Right ventricle myocardium superior (tissue), 1 donor: ENCODE results near the gene VPS26C. TPM values are rescaled to one million over a fixed set of nuclear protein-coding genes. Genes with fewer than 3 reads are reported as not detected.

Source experiments
- ATAC-seq: fragments of 200-7000 bp; cut with Tn5 transposase; one replicate; pipeline ENCODE4 v1.9.1; 2020; ENCODE audit warnings: mild to moderate bottlenecking; ENCODE audit not compliant: poor library complexity
- DNase-seq: peaks from one replicate; pipeline ENCODE4 v3.0.0-alpha.2; 2020
- intact Hi-C: fragments of 100-400 bp; cut with DNase I; formaldehyde crosslinking; loops from one replicate; pipeline ENCODE4 v1.11.2; 2022
- total RNA-seq: library from RNA; stranded (reverse); fragmentation: NEBNext Ultra II Directional; extraction: Animal tissue kit (Norgen Biotek cat#: 25700); gene quantifications from one replicate; pipeline ENCODE4 v1.2.1, GENCODE V29; 2021
- donor health status: DM: no; HTN: yes; CAD: no; lungs with severe emphysema.

The VPS26C gene
- total RNA-seq, 1 donor from 2014 or later = 43.9 TPM

DNA sequence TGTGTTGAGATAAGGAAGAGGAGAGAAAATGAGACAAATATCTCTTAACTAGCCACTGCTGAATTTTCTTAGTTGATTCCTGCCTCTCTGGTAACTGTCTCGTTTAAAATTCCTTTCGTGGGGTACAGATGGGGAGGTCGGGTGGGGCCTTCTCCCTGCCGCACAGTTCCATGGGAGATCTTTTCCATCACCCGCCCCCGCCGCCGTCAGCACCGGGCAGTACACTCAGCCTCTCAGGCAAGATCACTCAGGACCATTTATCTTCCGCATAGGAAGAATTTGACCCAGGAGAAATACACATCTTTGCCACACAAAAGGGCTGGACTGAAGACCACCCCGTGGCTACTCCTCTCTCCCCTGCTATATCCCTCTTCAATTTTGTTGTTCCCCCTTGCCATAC, 2.3 kb upstream of the VPS26C start:
- ATAC-seq (no peak), DNase-seq (no peak)
- intact Hi-C loops = loop anchor here (10.0 kb wide), 1 partner anchor 185 kb away; no protein-coding TSS in a partner anchor

GRCh38 chr21:37268186-37268503, 1.0 kb upstream of the VPS26C start:
- DNase-seq = no peak
- no peak for ATAC-seq
- intact Hi-C loops = loop anchor here (10.0 kb wide), 1 partner anchor 187 kb away; no protein-coding TSS in a partner anchor

DNA sequence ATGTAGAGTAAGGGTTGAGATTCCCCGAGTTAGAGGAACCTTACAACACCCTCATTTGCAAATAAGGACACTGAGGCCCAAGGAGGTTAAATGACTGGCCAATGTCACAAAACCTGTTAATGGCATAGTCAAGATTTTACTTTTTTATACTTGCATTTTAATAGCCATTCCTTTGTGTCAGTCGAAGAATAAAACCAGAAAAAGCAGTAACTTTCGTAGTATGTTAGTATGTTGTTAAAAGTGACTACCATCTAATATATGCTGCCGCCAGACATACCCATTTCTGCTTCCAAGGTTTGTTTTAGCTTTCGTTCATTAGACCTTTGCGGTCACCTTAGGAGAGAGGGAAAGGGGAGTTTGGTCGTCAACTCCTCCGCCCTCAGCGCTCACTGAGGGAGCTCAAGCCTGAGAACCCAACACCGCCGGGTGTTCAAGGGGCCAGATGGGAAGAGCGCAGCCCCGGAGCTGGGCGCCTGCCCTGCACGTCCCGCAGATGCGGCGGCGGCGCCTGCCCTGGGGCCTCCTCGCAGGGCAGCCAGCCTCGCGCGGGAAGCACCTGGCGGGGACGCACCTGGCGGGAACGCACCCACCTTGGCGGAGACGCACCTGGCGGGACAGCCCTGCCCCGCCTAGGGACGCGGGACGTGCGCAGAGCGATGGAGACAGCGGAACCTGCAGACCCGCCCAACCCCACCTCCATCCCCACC, 466 bp downstream of the VPS26C start:
- ATAC-seq (peak; percentile 14), DNase-seq (peak; percentile 69)
- intact Hi-C loops = loop anchor here (2.0 to 10.0 kb wide), 2 partner anchors 100 to 188 kb away; partner anchors contain the start of gene DYRK1A

DNA sequence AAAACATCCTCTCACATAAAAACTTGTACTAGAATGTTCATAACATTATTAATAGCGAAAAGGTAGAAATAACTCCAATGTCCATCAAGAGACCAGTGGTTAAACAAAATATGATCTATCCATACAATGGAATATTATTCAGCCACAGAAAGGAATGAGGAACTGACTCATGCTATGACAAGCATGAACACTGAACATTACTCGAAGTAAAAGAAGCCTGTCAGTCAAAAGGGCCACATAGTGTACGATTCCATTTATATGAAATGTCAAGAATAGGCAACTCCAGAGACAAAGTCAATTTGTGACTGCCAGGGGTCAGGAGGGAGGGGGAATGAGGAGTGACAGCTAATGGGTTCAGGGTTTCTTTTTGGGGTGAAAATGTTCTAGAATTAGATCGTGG, 2.3 kb downstream of the VPS26C start:
- intact Hi-C loops = loop anchor here (10.0 kb wide), 1 partner anchor 190 kb away; no protein-coding TSS in a partner anchor
- ATAC-seq (no peak), DNase-seq (no peak)

- ATAC-seq (no peak), DNase-seq (no peak)
- intact Hi-C loops = loop anchor here (10.0 kb wide), 1 partner anchor 191 kb away; no protein-coding TSS in a partner anchor
These were observed 3.1 kb downstream of the VPS26C start for GRCh38 chr21:37263827-37264600.

DNA sequence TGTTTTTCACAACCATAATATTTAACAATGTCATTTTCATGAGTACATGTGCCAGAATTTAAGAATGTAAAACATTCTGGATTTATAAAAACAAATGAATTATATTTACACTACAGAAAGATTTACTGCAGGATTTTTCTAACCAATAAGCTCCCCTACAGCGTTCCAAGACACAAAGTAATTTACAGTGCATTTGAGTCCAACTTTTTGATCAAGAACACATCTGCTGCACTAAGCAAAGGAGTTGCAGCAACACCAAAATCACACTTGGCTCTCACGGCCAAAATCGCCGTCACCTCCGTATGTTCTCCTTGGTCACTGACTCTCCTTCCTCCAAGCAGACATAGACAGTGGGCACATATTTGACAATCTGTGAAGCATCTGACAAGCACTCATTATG, 7.7 kb downstream of the VPS26C start:
- intact Hi-C loops = loop anchor here (10.0 kb wide), 1 partner anchor 305 kb away; no protein-coding TSS in a partner anchor
- no peak for DNase-seq
- no peak for ATAC-seq

DNA sequence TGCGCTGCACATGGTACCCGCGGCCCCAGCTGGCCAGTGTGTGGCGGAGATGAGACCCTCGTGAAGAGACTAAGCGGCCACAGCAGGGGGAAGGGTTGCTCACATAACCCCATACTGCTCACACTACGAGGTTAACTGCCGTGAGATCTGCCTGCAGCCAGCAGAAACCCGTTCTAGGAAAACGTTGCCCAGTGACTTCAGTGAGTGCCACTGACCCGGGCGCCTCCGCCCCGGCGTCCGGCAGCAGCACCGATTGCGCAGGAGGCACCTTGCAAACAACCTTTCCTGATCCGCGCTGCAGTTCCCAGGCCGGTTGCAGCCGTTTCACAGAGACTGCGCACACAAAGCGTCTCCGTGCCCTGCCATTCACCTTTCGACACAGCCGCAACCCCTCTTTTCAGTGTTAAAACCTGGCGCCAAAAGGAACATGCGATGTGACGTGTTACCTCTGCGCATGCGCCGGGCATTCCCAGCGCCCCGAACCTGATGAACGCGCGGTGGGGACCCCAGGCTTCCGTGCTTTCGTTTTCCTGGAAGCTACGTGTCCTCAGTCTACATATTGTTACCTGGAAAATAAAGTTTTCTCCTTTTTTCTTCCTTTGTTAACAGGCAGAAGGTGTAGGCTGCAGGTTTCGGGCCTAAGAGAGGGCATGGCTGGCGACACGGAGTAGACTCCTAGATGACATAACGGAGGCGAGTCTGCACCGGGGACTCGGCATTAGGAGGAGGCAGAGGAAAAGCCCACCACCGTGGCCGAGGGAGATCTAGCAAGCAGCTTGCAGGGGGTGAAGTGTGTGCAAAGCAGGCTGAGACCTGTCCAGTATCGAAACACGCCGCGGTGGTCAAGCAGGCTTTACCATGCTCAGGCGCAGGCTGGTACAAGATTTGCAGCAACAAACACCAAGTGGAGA, 8.9 kb downstream of the VPS26C start:
- peak; percentile 75 for ATAC-seq
- intact Hi-C loops = loop anchor here (10.0 kb wide), 1 partner anchor 307 kb away; no protein-coding TSS in a partner anchor
- DNase-seq = peak; percentile 68

- peak; percentile 53 for DNase-seq
- intact Hi-C loops = loop anchor here (10.0 kb wide), 1 partner anchor 307 kb away; no protein-coding TSS in a partner anchor
- peak; percentile 54 for ATAC-seq
These were observed 9.6 kb downstream of the VPS26C start for GRCh38 chr21:37257511-37257966.

DNA sequence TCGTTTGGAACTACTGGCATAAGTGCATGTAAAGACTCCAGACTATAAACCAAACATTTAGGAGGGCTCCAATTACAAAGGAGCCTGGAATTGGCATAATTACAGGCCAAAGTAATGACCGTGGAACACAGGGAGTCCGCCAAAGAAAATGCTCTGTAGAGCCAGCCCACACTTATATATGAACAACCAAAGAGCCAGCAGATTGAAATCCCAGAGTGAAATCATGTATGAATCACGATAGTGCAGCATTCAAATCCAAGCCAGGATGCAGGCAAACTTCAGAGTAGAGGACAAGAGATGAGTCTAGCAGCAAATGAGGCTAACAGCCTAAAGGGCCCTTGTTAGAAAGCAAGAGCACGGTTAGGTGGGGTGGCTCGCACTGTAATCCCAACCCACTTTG, 13.1 kb downstream of the VPS26C start:
- DNase-seq (no peak), ATAC-seq (no peak)
- intact Hi-C loops = loop anchor here (10.0 kb wide), 1 partner anchor 311 kb away; no protein-coding TSS in a partner anchor

DNA sequence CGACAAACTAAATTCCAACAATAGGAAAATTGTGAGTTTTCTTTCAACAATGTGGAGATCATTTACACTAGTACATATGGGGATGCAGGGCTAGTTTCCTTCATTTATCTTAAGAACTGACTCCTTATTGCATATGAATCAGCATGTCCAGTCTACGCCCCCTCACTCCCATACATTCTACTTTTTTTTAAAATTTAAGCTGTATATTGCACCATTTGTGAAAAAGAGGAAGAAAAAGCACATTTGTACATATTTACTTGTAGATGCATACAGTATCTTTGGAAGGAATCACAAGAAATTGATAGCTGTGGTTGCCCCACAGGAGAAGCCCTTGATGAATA, 15.9 kb downstream of the VPS26C start:
- intact Hi-C loops = loop anchor here (10.0 kb wide), 1 partner anchor 314 kb away; no protein-coding TSS in a partner anchor
- no peak for ATAC-seq
- no peak for DNase-seq

GRCh38 chr21:37249112-37249904, 17.8 kb downstream of the VPS26C start:
- ATAC-seq (no peak), DNase-seq (no peak)

DNA sequence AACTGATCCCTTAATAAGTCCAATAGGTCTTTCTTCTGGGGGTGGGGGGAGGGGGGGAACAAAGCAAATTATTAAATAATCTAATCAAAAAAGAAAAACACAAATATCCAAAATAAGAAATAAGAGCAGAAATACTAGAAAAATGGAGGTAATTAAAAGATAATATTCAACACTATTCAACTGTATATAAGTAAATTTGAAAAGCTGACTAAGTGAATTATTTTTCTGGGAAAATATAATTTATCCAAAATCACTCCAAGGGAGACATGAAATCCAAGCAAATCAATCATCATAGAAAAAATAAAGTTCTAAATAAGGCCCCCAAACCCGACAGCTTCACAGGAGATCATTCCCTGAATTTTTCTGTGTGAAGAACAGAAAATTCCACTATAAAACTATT, 18.8 kb downstream of the VPS26C start:
- DNase-seq (no peak), ATAC-seq (no peak)
- intact Hi-C loops = no loop called here

More at GRCh38 chr21:37249112-37249904, 17.8 kb downstream of the VPS26C start:
- intact Hi-C loops = no loop called here

DNA sequence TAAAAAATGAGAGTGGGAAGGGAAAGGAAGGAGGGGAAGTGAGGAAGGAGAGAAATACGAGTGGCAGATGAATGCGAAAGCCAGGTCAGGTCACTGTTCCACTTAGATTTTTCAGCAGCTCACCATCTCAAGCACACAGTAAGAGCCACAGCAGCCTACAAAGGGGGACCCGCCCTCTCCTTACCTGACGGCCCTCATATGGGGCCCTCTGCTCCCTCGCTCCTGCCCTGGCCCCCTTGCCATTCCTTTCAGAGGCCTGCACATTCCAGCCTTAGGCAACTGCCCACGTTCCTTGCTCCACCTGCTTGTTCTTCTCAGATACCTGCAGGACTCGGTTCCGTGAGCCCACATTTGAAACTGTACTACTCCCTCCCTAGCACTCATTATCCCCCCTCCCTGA, 22.0 kb downstream of the VPS26C start:
- intact Hi-C loops = no loop called here
- no peak for ATAC-seq

GRCh38 chr21:37244501-37245095, 22.5 kb downstream of the VPS26C start:
- intact Hi-C loops = no loop called here
- ATAC-seq = no peak
- DNase-seq = no peak

More for the DNA sequence above, 22.0 kb downstream of the VPS26C start:
- DNase-seq = no peak

DNA sequence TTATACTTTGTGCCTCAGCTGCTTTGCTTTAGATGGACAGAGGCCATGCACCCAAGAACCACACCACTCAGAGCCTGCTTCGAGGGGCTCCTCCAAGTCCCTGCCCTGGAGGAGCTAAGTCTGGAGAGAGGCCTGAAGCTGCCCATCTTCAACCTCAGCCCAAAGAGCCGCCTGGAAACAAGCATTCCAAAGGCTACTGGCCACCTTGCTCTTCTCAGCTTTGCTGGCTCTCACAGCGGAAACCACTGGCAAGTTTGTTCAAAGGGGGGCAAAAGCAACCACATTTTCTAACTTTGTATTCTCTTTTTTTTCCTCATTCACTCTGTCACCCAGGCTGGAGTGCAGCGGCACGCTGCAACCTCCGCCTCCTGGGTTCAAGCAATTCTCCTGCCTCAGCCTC, 23.2 kb downstream of the VPS26C start:
- ATAC-seq = no peak
- intact Hi-C loops = no loop called here
- no peak for DNase-seq

- ATAC-seq (no peak), DNase-seq (no peak)
- intact Hi-C loops = no loop called here
These were observed 25.7 kb downstream of the VPS26C start for GRCh38 chr21:37241426-37241825.

GRCh38 chr21:37240978-37241377, 26.2 kb downstream of the VPS26C start:
- intact Hi-C loops = no loop called here
- DNase-seq = no peak
- no peak for ATAC-seq
